IgD-negative memory B cell (primary cell): Measurements from ENCODE around the gene ELAVL3. TPM values are rescaled to one million over a fixed set of nuclear protein-coding genes. Genes with fewer than 3 reads are reported as not detected.
A peak's percentile ranks its signal among the peaks of the same experiment; 100 is the strongest.
"Not testable (repeated sequence)": the region's sequence is repeated elsewhere in the genome, so short reads cannot be mapped to it uniquely, and the experiment has no call there.

Source experiments
- H3K27ac Mint-ChIP-seq, 3 donors: one replicate each; pipeline ENCODE4 v1.8.0; 2020 to 2022; ENCODE audit warnings: mild to moderate bottlenecking in 3 of 3, mixed read lengths in 3 of 3, moderate library complexity in 1 of 3
- H3K27me3 Mint-ChIP-seq: one replicate; pipeline ENCODE4 v1.8.0; 2021; ENCODE audit warnings: mixed read lengths
- H3K36me3 Mint-ChIP-seq: one replicate; pipeline ENCODE4 v1.8.0; 2020; ENCODE audit warnings: mild to moderate bottlenecking, mixed read lengths
- H3K4me1 Mint-ChIP-seq, 3 donors: one replicate each; pipeline ENCODE4 v1.8.0; 2020 to 2022; ENCODE audit warnings: mixed read lengths in 3 of 3, mild to moderate bottlenecking in 1 of 3
- H3K4me3 Mint-ChIP-seq, 4 donors: one replicate each; pipeline ENCODE4 v1.8.0; 2020 to 2022; ENCODE audit warnings: mild to moderate bottlenecking in 4 of 4, mixed read lengths in 4 of 4, moderate library complexity in 3 of 4
- H3K9me3 Mint-ChIP-seq, 3 donors: one replicate each; pipeline ENCODE4 v1.8.0; 2020 to 2021; ENCODE audit warnings: mixed read lengths in 3 of 3, mild to moderate bottlenecking in 1 of 3
- polyA plus RNA-seq: library from polyadenylated mRNA; unstranded; fragments of 300-500 nt; fragmentation: Illumina TruSeq; gene quantifications from one replicate; pipeline ENCODE4 v1.2.3, GENCODE V29; 2021

The ELAVL3 gene
- polyA plus RNA-seq, 1 donor from 2014 or later = not detected

DNA sequence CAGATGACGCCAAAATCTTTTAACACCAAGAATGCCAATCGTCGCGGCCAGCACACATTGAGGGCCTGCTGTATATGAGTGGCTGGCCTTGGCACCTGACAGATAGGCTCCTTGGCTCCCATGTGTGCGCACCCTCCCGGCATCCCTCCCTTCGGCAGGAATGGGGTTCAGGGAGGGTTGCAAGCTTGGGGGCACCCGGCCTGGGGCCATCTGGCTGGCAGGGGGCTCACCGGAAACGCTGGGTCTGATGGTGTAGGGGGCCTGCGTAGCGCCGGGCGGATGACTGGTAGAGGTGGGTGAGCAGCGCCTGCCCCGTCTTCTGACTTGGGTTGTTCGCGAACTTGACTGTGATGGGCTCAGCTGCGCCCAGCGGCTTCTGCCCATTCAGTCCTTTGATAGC is 23.0 kb downstream of the ELAVL3 start:
- peaks cover 0 to under 1% (median 0%) of the 10 kb centered on the region in 3 donors for H3K4me1 Mint-ChIP-seq
- H3K36me3 Mint-ChIP-seq = no peaks in the 10 kb centered on the region
- no peak overlapping the region for H3K27ac Mint-ChIP-seq
- H3K4me3 Mint-ChIP-seq = no peak overlapping the region
- peaks cover 10% of the 10 kb centered on the region for H3K27me3 Mint-ChIP-seq
- H3K9me3 Mint-ChIP-seq = peaks cover 0 to 2% (median 0%) of the 10 kb centered on the region in 3 donors

- H3K9me3 Mint-ChIP-seq = peaks cover 0 to 2% (median 0%) of the 10 kb centered on the region in 3 donors
Measured at GRCh38 chr19:11457115-11457514, 23.7 kb downstream of the ELAVL3 start.

DNA sequence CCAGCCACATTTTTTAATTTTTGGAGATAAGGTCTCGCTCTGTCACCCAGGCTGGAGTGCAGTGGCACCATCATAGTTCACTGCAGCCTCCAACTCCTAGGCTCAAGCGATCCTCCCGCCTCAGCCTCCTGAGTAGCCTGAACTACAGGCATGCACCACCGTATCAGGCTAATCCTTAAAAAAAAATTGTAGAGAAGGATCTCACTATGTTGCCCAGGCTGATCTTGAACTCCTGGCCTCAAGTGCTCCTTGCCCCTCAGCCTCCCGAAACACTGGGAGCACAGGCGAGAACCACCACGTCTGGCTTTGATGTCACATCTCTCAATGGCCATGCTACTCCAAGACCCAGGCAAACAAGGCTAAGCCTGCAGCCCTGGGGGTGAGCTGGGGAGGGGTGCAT is 24.2 kb downstream of the ELAVL3 start:
- H3K4me3 Mint-ChIP-seq = no peak overlapping the region
- H3K4me1 Mint-ChIP-seq = peaks cover 5 to 8% (median 5%) of the 10 kb centered on the region in 3 donors
- peaks cover 0 to 2% (median 0%) of the 10 kb centered on the region in 3 donors for H3K9me3 Mint-ChIP-seq
- H3K27me3 Mint-ChIP-seq = peaks cover 13% of the 10 kb centered on the region
- H3K36me3 Mint-ChIP-seq = no peaks in the 10 kb centered on the region
- no peak overlapping the region for H3K27ac Mint-ChIP-seq

More at GRCh38 chr19:11457115-11457514, 23.7 kb downstream of the ELAVL3 start:
- Mint-ChIP-seq H3K4me3 (no peak overlapping the region), H3K36me3 (no peaks in the 10 kb centered on the region), H3K4me1 (peaks cover 4 to 5% (median 4%) of the 10 kb centered on the region in 3 donors), H3K27ac (no peak overlapping the region), H3K27me3 (peaks cover 13% of the 10 kb centered on the region)

DNA sequence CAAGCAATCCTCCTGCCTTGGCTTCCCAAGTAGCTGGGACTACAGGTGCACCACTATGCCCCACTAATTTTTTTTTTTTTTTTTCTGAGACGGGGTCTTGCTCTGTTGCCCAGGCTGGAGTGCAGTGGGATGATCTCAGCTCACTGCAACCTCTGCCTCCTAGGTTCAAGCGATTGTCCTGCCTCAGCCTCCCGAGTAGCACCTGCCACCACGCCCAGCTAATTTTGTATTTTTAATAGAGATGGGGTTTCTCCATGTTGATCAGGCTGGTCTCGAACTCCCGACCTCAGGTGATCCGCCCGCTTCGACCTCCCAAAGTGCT is 25.7 kb downstream of the ELAVL3 start:
- peaks cover 10% of the 10 kb centered on the region for H3K27me3 Mint-ChIP-seq
- peak overlapping the region in 2 of 4 donors; percentile 62 to 66 for H3K4me3 Mint-ChIP-seq
- H3K9me3 Mint-ChIP-seq, H3K4me1 Mint-ChIP-seq, H3K27ac Mint-ChIP-seq, H3K36me3 Mint-ChIP-seq: not testable (repeated sequence)

GRCh38 chr19:11453468-11454341 is 27.1 kb downstream of the ELAVL3 start:
- Mint-ChIP-seq H3K4me1 (peaks cover 5 to 8% (median 5%) of the 10 kb centered on the region in 3 donors), H3K4me3 (peak overlapping the region in 1 of 4 donors; percentile 32), H3K27me3 (peaks cover 7% of the 10 kb centered on the region), H3K36me3 (no peaks in the 10 kb centered on the region), H3K9me3 (no peaks in the 10 kb centered on the region), H3K27ac (peak overlapping the region in 1 of 3 donors; percentile 45)

- Mint-ChIP-seq H3K27ac (peak overlapping the region; percentile 45 to 53 (median 50)), H3K9me3 (no peaks in the 10 kb centered on the region), H3K4me3 (peak overlapping the region in 2 of 4 donors; percentile 69 to 72), H3K4me1 (peaks cover 5 to 8% (median 5%) of the 10 kb centered on the region in 3 donors), H3K27me3 (peaks cover 2% of the 10 kb centered on the region), H3K36me3 (no peaks in the 10 kb centered on the region)
Measured at GRCh38 chr19:11452620-11453310, 28.1 kb downstream of the ELAVL3 start.

DNA sequence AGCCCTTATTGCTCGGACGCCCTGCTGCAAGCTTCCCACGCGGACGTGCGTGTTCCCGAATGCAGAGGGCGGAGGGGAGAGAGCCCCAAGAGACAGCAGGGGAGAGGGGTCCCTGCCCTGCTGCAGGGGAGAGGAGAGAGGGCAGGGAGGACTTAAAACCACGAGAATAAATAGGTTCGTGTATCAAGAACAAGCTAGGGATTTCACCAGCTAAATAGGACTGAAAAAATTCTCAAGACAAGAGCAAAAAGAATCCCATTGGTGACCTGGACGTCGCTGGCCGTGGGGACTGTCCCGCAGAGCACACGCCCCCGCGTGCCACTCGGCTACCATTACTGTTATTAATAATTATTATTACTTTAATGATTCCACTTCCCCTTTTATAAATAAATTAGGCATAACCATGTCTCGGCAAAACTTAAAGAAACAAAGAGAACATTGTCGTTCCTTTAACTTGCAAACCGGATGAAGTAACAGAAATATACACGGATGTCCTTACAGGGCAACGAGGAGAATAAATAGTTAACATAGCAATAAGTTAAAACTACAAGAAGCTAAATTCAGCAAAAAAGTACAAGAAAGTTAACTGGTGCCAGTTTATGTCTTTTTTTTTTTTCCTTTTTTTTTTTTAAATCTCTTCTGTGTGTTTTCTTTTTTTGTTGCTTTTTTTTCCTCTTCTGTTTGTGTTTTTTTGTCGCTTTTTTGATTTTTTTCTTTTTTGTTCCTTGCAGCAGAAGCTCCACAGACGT is 28.8 kb downstream of the ELAVL3 start:
- H3K36me3 Mint-ChIP-seq = no peaks in the 10 kb centered on the region
- peak overlapping the region in 2 of 4 donors; percentile 69 to 72 for H3K4me3 Mint-ChIP-seq
- peaks cover 5 to 8% (median 5%) of the 10 kb centered on the region in 3 donors for H3K4me1 Mint-ChIP-seq
- H3K9me3 Mint-ChIP-seq = no peaks in the 10 kb centered on the region
- peak overlapping the region in 1 of 3 donors; percentile 45 for H3K27ac Mint-ChIP-seq
- peaks cover 2% of the 10 kb centered on the region for H3K27me3 Mint-ChIP-seq

DNA sequence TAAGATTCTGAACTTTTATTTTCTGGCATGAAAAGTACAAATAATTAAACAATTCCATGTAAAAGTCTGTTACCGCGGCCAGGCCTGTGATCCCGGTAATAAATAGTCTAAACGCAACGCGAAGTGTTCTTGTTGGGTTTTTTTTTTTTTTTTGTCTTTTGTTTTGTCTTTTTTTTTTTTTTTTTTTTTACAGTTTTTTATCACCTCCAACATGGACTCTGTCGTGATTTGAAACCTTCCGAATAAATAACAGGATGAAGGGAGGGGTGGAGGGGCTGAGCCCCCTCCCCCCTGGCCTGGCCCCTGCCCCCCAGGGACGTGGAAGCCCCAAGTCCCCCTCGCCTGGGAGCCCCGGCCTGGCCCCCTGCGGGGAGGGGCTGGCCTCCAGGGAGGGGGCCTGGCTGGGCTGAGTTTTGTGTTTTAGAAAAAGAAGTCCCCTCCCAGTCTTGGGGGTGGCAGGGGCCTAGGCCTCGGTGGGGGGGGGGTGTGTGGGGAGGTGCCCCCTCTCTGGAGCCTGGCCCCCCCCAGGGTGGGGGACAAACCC is 29.4 kb downstream of the ELAVL3 start:
- Mint-ChIP-seq H3K4me1 (peaks cover 5 to 8% (median 5%) of the 10 kb centered on the region in 3 donors), H3K36me3 (no peaks in the 10 kb centered on the region), H3K9me3 (no peaks in the 10 kb centered on the region), H3K27ac (no peak overlapping the region), H3K4me3 (peak overlapping the region in 1 of 4 donors; percentile 49), H3K27me3 (peaks cover 2% of the 10 kb centered on the region)

- peaks cover 5 to 8% (median 5%) of the 10 kb centered on the region in 3 donors for H3K4me1 Mint-ChIP-seq
- no peaks in the 10 kb centered on the region for H3K36me3 Mint-ChIP-seq
- H3K27me3 Mint-ChIP-seq = peaks cover 2% of the 10 kb centered on the region
- peak overlapping the region in 1 of 4 donors; percentile 49 for H3K4me3 Mint-ChIP-seq
- no peak overlapping the region for H3K27ac Mint-ChIP-seq
- no peaks in the 10 kb centered on the region for H3K9me3 Mint-ChIP-seq
Measured at GRCh38 chr19:11450570-11451326, 30.1 kb downstream of the ELAVL3 start.

DNA sequence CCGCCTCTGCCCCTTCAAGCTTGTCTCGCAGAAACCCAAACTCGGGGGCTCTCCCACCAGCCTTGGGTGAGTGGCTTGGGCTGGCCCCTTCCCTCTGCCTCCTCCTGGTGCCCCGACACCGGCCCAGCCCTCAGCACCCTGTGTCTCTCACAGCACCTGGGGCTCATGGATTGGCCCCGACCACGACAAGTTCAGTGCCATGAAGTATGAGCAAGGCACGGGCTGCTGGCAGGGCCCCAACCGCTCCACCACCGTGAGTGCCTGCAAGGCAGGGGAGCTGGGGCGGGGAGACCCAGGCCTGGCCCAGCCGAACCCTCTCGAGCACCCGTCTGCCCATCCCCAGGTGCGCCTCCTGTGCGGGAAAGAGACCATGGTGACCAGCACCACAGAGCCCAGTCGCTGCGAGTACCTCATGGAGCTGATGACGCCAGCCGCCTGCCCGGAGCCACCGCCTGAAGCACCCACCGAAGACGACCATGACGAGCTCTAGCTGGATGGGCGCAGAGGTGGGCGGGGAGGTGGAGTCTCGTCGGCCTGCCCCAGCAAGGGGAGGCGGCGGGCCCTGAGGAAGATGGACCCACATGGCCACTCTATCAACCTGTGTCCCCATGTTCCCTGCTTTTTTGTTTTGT is 31.8 kb downstream of the ELAVL3 start:
- no peaks in the 10 kb centered on the region for H3K9me3 Mint-ChIP-seq
- H3K4me1 Mint-ChIP-seq = peaks cover 5 to 8% (median 5%) of the 10 kb centered on the region in 3 donors
- no peak overlapping the region for H3K27ac Mint-ChIP-seq
- peaks cover 2% of the 10 kb centered on the region for H3K36me3 Mint-ChIP-seq
- no peak overlapping the region for H3K4me3 Mint-ChIP-seq
- H3K27me3 Mint-ChIP-seq = peaks cover 2% of the 10 kb centered on the region

- Mint-ChIP-seq H3K9me3 (no peaks in the 10 kb centered on the region), H3K4me1 (peaks cover 5 to 8% (median 5%) of the 10 kb centered on the region in 3 donors), H3K36me3 (peaks cover 2% of the 10 kb centered on the region), H3K4me3 (no peak overlapping the region), H3K27ac (no peak overlapping the region), H3K27me3 (peaks cover 2% of the 10 kb centered on the region)
Measured at GRCh38 chr19:11448410-11448809, 32.4 kb downstream of the ELAVL3 start.

- Mint-ChIP-seq H3K4me3 (no peak overlapping the region), H3K36me3 (peaks cover 2% of the 10 kb centered on the region), H3K27ac (no peak overlapping the region), H3K9me3 (no peaks in the 10 kb centered on the region), H3K27me3 (peaks cover 2% of the 10 kb centered on the region), H3K4me1 (peaks cover 5 to 7% (median 5%) of the 10 kb centered on the region in 3 donors)
Measured at GRCh38 chr19:11447347-11448262, 33.2 kb downstream of the ELAVL3 start.
